Tibial nerve (tissue), 3 donors: Measurements from ENCODE around the gene NUP54.

Experiments used
- CTCF ChIP-seq, 5 experiments: fragments of 200-600 bp in 3 of 5; fragments of 450-650 bp in 2 of 5; sonication (generic) in 3 of 5; IDR thresholded peaks; one replicate each; pipeline ENCODE4 v1.5.1; 2016 to 2019; ENCODE audit warnings: antibody characterized with exemption in 5 of 5, mild to moderate bottlenecking in 3 of 5, moderate library complexity in 2 of 5
- POLR2A ChIP-seq, 2 donors: fragments of 450-650 bp; IDR thresholded peaks; one replicate each; pipeline ENCODE4 v1.6.1; 2017; ENCODE audit warnings: antibody characterized with exemption in 2 of 2, mild to moderate bottlenecking in 2 of 2, moderate library complexity in 2 of 2

- TF ChIP-seq CTCF (IDR thresholded peaks at IDR 0.05) = no peak
- no peak for TF ChIP-seq POLR2A (IDR thresholded peaks at IDR 0.05)
Measured at GRCh38 chr4:76074468-76074867, 73.7 kb downstream of the NUP54 start, which contains the start of gene ART3.
